HepG2 (cell line): Measurements from ENCODE around the gene HSP90AB1. TPM values are rescaled to one million over a fixed set of nuclear protein-coding genes. Genes with fewer than 3 reads are reported as not detected.

Experiments used
- CC2D1A ChIP-seq: sonication (generic); formaldehyde crosslinking; IDR thresholded peaks from 2 replicates; pipeline ENCODE4 v1.8.1; 2023; ENCODE audit warnings: mild to moderate bottlenecking, missing genetic modification reagents
- GABPB1 ChIP-seq: IDR thresholded peaks from 2 replicates; pipeline ENCODE4 v1.6.1; 2016; ENCODE audit warnings: mild to moderate bottlenecking, missing genetic modification reagents, moderate library complexity, missing compliant biosample characterization
- GATA4 ChIP-seq: sonication (generic); IDR thresholded peaks from 2 replicates; pipeline ENCODE4 v1.6.1; 2016; ENCODE audit warnings: antibody characterized with exemption, low read depth, borderline replicate concordance
- GTF3A ChIP-seq: sonication (generic); formaldehyde crosslinking; conservative IDR thresholded peaks from 2 replicates; pipeline ENCODE4 v1.4.0; 2020; ENCODE audit warnings: mild to moderate bottlenecking, missing genetic modification reagents
- NCOA5 ChIP-seq: sonication (generic); formaldehyde crosslinking; IDR thresholded peaks from 2 replicates; pipeline ENCODE4 v1.4.0; 2020; ENCODE audit warnings: missing genetic modification reagents
- NFE2L1 ChIP-seq: sonication (generic); formaldehyde crosslinking; IDR thresholded peaks from 2 replicates; pipeline ENCODE4 v1.4.0; 2020; ENCODE audit warnings: missing genetic modification reagents, mild to moderate bottlenecking, borderline replicate concordance
- NKX3-1 ChIP-seq: sonication (generic); formaldehyde crosslinking; IDR thresholded peaks from 2 replicates; pipeline ENCODE4 v1.5.0; 2020; ENCODE audit warnings: missing genetic modification reagents
- NR3C1 ChIP-seq: sonication (generic); formaldehyde crosslinking; IDR thresholded peaks from 2 replicates; pipeline ENCODE4 v1.4.0; 2020; ENCODE audit warnings: missing genetic modification reagents
- SMAD1 ChIP-seq: sonication (generic); formaldehyde crosslinking; IDR thresholded peaks from 2 replicates; pipeline ENCODE4 v1.4.0; 2020; ENCODE audit warnings: missing genetic modification reagents, low read depth, mild to moderate bottlenecking, borderline replicate concordance
- ZNF317 ChIP-seq: sonication (generic); formaldehyde crosslinking; IDR thresholded peaks from 2 replicates; pipeline ENCODE4 v1.5.0; 2020; ENCODE audit warnings: mild to moderate bottlenecking, missing genetic modification reagents
- ZNF326 ChIP-seq: sonication (generic); formaldehyde crosslinking; IDR thresholded peaks from 2 replicates; pipeline ENCODE4 v1.4.0; 2020; ENCODE audit warnings: missing genetic modification reagents, borderline replicate concordance
- ZNF337 ChIP-seq: sonication (generic); formaldehyde crosslinking; IDR thresholded peaks from 2 replicates; pipeline ENCODE4 v1.5.1; 2020; ENCODE audit warnings: missing genetic modification reagents, low read depth, mild to moderate bottlenecking, borderline replicate concordance
- ZNF746 ChIP-seq: sonication (generic); formaldehyde crosslinking; IDR thresholded peaks from 2 replicates; pipeline ENCODE4 v1.8.0; 2022; ENCODE audit warnings: mild to moderate bottlenecking, missing genetic modification reagents
- polyA plus RNA-seq, 8 experiments: library from polyadenylated mRNA; depleted of rRNA in 3 of 8; stranded (reverse) in 7 of 8; unstranded in 1 of 8; fragments of >200 nt; fragmentation: Illumina TruSeq in 4 of 8; extraction: Trizol in 4 of 8; gene quantifications; 2 replicates each; pipeline versions ENCODE4 v1.2.1 to v1.2.3, GENCODE V29; 2011 to 2016; ENCODE audit warnings: low read depth in 4 of 8, missing spikeins in 1 of 8, mixed read lengths in 1 of 8; ENCODE audit not compliant: insufficient read depth in 1 of 8
- total RNA-seq, 5 experiments: library from RNA; depleted of rRNA; stranded (reverse); fragments of >200 nt; fragmentation: Illumina TruSeq; extraction: Trizol; gene quantifications; 2 replicates each; pipeline ENCODE4 v1.2.3, GENCODE V29; 2016; ENCODE audit warnings: low read depth in 1 of 5
- TF ChIP-seq, protein P1 (sequence below): sonication (generic); formaldehyde crosslinking; IDR thresholded peaks from 2 replicates; pipeline ENCODE4 v1.4.0; 2020; ENCODE audit warnings: mild to moderate bottlenecking, missing genetic modification reagents
- TF ChIP-seq, protein P2 (sequence below): sonication (generic); formaldehyde crosslinking; IDR thresholded peaks from 2 replicates; pipeline ENCODE4 v1.4.0; 2020; ENCODE audit warnings: missing genetic modification reagents
- TF ChIP-seq, protein P3 (sequence below): sonication (generic); formaldehyde crosslinking; IDR thresholded peaks from 2 replicates; pipeline ENCODE4 v1.5.1; 2020; ENCODE audit warnings: mild to moderate bottlenecking, missing genetic modification reagents, moderate library complexity
- TF ChIP-seq, protein P4 (sequence below): sonication (generic); formaldehyde crosslinking; IDR thresholded peaks from 2 replicates; pipeline ENCODE4 v1.4.0; 2020; ENCODE audit warnings: missing genetic modification reagents
- TF ChIP-seq, protein P5 (sequence below): sonication (generic); formaldehyde crosslinking; IDR thresholded peaks from 2 replicates; pipeline ENCODE4 v1.5.1; 2020; ENCODE audit warnings: missing genetic modification reagents, mild to moderate bottlenecking, borderline replicate concordance

The HSP90AB1 gene
- total and polyA plus RNA-seq, 2 of the 13 experiments (the other 11 are each of a cell fraction or from before 2014, with no cell fraction given) = 1,325 to 1,472 TPM

DNA sequence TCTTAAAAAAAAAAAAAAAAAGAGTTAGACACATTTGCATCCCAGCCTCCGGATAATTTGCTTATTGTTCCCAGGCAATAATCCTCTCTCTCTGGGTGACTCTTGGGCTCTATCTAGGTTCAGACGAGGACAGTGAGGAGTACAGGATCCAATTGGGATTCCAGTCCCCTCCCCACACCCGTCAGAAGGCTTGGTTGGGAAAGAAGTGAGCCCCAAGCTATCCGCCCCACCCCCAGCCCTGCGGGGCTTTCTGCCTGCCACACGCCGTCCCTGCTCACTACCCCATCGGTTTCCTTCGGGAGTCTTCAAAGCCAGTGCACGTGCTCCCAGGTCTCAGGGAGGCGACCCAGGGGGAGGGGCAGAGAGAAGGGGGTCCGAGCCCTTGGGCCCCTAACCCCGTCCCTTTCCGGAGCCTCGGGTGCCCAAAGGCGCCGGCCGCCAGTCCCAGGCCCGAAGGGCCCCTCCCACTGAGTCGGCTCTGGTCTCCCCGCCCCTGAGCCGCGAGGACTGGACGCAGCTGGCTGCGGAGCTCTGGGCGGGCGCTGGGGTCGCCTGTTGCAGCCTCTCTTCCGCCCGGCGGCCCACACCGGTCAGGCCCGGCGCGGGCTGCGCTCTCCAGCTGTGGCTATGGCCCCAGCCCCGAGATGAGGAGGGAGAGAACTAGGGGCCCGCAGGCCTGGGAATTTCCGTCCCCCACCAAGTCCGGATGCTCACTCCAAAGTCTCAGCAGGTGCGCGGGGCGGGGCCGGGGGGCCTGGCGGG is 27.7 kb upstream of the HSP90AB1 start (continued):
- TF ChIP-seq GTF3A (CRISPR knock-in tag) (0 out of 2 replicates have a peak, but pooled peaks have one; percentile 59), ZNF746 (CRISPR knock-in tag) (peak; percentile 65; the same call in 1 of the 2 replicates), NFE2L1 (CRISPR knock-in tag) (0 out of 2 replicates have a peak, but pooled peaks have one; percentile 55), ZNF317 (CRISPR knock-in tag) (0 out of 2 replicates have a peak, but pooled peaks have one; percentile 30), NCOA5 (CRISPR knock-in tag) (no peak), NR3C1 (CRISPR knock-in tag) (0 out of 2 replicates have a peak, but pooled peaks have one; percentile 7), SMAD1 (CRISPR knock-in tag) (peak; percentile 59; the same call in 1 of the 2 replicates), ZNF326 (CRISPR knock-in tag) (no peak), ZNF337 (CRISPR knock-in tag) (peak; percentile 75; the same call in 1 of the 2 replicates), GABPB1 (peak; percentile 84; the same call in 1 of the 2 replicates), NKX3-1 (CRISPR knock-in tag) (peak; percentile 75), CC2D1A (CRISPR knock-in tag) (0 out of 2 replicates have a peak, but pooled peaks have one; percentile 71), GATA4 (peak; percentile 36; the same call in 1 of the 2 replicates)
- TF ChIP-seq, protein P1, sequence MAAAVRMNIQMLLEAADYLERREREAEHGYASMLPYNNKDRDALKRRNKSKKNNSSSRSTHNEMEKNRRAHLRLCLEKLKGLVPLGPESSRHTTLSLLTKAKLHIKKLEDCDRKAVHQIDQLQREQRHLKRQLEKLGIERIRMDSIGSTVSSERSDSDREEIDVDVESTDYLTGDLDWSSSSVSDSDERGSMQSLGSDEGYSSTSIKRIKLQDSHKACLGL (CRISPR knock-in tag) = peak; percentile 72; the same call in 1 of the 2 replicates
- TF ChIP-seq, protein P2, sequence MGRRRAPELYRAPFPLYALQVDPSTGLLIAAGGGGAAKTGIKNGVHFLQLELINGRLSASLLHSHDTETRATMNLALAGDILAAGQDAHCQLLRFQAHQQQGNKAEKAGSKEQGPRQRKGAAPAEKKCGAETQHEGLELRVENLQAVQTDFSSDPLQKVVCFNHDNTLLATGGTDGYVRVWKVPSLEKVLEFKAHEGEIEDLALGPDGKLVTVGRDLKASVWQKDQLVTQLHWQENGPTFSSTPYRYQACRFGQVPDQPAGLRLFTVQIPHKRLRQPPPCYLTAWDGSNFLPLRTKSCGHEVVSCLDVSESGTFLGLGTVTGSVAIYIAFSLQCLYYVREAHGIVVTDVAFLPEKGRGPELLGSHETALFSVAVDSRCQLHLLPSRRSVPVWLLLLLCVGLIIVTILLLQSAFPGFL (CRISPR knock-in tag) = 0 out of 2 replicates have a peak, but pooled peaks have one; percentile 26
- TF ChIP-seq, protein P3, sequence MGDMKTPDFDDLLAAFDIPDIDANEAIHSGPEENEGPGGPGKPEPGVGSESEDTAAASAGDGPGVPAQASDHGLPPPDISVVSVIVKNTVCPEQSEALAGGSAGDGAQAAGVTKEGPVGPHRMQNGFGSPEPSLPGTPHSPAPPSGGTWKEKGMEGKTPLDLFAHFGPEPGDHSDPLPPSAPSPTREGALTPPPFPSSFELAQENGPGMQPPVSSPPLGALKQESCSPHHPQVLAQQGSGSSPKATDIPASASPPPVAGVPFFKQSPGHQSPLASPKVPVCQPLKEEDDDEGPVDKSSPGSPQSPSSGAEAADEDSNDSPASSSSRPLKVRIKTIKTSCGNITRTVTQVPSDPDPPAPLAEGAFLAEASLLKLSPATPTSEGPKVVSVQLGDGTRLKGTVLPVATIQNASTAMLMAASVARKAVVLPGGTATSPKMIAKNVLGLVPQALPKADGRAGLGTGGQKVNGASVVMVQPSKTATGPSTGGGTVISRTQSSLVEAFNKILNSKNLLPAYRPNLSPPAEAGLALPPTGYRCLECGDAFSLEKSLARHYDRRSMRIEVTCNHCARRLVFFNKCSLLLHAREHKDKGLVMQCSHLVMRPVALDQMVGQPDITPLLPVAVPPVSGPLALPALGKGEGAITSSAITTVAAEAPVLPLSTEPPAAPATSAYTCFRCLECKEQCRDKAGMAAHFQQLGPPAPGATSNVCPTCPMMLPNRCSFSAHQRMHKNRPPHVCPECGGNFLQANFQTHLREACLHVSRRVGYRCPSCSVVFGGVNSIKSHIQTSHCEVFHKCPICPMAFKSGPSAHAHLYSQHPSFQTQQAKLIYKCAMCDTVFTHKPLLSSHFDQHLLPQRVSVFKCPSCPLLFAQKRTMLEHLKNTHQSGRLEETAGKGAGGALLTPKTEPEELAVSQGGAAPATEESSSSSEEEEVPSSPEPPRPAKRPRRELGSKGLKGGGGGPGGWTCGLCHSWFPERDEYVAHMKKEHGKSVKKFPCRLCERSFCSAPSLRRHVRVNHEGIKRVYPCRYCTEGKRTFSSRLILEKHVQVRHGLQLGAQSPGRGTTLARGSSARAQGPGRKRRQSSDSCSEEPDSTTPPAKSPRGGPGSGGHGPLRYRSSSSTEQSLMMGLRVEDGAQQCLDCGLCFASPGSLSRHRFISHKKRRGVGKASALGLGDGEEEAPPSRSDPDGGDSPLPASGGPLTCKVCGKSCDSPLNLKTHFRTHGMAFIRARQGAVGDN = peak; percentile 96
- TF ChIP-seq, protein P4, sequence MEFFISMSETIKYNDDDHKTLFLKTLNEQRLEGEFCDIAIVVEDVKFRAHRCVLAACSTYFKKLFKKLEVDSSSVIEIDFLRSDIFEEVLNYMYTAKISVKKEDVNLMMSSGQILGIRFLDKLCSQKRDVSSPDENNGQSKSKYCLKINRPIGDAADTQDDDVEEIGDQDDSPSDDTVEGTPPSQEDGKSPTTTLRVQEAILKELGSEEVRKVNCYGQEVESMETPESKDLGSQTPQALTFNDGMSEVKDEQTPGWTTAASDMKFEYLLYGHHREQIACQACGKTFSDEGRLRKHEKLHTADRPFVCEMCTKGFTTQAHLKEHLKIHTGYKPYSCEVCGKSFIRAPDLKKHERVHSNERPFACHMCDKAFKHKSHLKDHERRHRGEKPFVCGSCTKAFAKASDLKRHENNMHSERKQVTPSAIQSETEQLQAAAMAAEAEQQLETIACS (CRISPR knock-in tag) = no peak
- TF ChIP-seq, protein P5, sequence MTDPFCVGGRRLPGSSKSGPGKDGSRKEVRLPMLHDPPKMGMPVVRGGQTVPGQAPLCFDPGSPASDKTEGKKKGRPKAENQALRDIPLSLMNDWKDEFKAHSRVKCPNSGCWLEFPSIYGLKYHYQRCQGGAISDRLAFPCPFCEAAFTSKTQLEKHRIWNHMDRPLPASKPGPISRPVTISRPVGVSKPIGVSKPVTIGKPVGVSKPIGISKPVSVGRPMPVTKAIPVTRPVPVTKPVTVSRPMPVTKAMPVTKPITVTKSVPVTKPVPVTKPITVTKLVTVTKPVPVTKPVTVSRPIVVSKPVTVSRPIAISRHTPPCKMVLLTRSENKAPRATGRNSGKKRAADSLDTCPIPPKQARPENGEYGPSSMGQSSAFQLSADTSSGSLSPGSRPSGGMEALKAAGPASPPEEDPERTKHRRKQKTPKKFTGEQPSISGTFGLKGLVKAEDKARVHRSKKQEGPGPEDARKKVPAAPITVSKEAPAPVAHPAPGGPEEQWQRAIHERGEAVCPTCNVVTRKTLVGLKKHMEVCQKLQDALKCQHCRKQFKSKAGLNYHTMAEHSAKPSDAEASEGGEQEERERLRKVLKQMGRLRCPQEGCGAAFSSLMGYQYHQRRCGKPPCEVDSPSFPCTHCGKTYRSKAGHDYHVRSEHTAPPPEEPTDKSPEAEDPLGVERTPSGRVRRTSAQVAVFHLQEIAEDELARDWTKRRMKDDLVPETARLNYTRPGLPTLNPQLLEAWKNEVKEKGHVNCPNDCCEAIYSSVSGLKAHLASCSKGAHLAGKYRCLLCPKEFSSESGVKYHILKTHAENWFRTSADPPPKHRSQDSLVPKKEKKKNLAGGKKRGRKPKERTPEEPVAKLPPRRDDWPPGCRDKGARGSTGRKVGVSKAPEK (CRISPR knock-in tag) = no peak
